HG03159 (cell line): ENCODE measurements around the gene NFATC4.
"Not testable (repeated sequence)": the region's sequence is repeated elsewhere in the genome, so short reads cannot be mapped to it uniquely, and the experiment has no call there.

Source experiments
- ATAC-seq: cut with Tn5 transposase; IDR thresholded peaks from one replicate; pipeline ENCODE4 v1.9.1; 2021; ENCODE audit warnings: mild to moderate bottlenecking, moderate library complexity; ENCODE audit not compliant: unreplicated experiment

NFATC4 gene

DNA sequence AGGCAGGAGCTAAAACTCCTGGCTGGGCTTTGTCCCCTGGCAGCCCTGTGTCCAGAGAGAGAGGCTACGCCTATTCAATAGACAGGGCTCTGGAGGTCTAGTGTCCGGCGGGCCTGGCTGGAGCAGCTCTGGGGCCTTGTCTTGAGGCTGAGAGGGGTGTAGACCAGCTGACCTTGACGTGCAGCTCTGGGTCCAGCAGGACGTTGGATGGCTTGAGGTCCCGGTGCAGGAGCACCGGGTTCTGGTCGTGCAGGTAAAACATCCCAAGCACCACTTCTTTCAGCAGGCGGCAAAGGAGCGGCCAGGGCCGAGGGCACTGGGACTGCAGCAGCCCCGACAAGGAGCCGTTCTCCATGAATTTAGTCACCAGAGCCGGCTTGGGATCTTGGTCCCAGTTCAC lies 29.1 kb upstream of the NFATC4 start:
- no peak for ATAC-seq

DNA sequence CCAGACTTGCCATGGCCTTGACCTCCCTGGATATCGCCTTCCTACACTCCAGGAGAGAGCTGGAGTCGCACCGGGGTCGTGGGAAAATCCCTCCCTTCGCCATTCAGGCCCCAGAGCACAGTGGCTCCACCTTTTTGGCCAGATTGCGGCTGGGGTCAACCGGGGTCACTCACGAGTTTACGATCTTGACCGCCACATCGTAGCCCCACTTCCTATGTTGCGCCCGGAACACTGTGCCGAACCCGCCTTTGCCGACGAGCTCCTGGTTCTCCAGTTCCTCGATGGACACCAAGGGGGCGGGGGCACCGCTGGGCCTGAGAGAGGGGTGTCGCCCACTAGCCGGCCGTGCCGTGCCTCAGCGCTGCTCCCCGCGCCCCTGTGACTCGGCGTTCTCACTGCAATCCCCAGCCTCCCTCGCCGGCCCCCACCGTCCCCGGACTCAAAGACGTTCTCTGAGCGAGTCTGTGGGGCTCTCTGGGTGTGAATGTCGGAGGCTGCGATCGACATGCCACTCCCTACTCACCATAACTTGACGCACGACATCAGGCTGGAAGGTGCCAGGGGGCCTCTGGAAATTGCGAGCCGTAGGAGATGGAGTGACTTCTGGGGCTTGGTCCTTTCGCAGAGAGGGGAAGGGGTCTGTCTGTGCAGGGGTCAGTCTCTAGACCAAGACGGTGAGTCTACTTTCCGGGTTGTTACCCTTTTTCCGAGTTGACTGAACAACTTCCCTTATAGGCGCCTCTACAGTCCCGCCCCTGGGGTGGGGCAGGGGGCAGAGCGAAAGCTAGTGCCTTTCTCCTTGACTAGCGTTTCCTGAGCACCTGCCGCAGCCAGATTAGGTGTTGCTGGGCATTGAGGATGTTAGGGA lies 28.5 kb upstream of the NFATC4 start, which contains the start of gene RIPK3:
Gene RIPK3, minus strand, starts transcription at position 708 of the 868 bp plus-strand sequence. Its CDS starts 165 bp downstream, at position 543.
- peak; percentile 81 for ATAC-seq

DNA sequence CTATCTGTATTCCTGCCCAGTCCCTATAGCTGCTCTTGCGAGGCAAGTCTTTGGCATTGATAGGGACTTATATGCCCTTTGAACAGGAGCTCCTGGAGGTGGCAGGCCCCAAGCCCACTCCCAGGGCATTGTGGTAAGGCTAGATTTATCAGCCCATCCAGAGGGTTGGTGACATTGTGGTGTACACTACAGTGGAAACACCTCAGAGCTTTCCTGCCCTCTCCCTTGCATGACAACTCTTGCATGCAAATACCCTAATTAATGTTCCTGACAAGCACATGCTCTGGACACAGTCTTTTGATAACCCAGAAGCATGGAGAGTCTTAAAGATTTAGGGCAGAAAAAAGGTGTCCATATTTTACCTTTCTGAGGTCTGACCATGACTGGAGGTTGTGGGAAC lies 27.4 kb upstream of the NFATC4 start:
- ATAC-seq = no peak

DNA sequence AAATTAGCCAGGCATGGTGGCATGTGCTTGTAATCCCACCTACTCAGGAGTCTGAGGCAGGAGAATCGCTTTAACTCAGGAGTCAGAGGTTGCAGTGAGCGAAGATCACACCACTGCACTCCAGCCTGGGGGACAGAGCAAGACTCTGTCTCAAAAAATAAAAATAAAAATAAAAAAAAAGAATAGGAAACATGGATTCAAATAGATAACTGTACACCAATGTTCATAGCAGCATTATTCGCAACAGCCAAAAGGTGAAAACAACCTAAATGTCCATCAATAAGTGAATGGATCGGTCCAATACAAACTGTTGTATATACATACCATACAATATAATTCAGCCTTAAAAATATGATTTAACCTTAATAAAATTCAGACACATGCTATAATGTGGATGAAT lies 25.1 kb upstream of the NFATC4 start:
- ATAC-seq = no peak

DNA sequence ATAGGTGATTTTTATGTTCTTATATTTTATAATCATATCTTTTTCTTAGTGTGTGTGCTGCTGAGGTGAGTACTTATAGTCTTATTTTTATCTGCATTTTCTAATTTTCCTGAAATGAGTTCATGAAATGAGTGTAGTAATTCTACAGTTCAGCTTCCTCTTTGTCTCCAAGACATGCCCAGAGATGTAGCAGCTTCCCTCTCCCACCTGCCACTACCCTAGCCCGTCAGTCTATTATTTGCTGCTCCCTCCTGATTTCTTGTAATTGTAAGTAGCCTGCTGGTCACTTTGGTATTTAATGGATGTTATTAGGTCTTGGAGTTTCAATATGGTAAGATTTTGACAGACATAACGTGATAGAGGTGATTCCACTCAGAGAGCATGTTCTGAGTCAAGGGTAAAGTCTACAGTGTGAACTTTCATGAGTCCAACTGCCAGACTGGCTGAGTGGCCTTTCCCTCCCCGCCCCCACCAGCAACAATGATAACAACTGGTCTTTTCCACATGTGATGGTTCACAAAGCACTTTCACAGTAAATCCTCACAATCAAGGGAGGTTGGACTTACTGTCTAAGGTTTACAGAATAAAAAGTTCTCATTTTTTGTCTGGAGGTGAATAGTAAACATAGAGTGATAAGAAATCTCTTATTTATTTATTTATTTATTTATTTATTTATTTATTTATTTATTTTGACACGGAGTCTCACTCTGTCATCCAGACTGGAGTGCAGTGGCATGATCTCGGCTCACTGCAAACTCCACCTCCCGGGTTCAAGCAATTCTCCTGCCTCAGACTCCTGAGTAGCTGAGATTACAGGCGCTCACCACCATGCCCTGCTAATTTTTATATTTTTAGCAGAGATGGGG lies 24.0 kb upstream of the NFATC4 start:
- ATAC-seq = no peak

DNA sequence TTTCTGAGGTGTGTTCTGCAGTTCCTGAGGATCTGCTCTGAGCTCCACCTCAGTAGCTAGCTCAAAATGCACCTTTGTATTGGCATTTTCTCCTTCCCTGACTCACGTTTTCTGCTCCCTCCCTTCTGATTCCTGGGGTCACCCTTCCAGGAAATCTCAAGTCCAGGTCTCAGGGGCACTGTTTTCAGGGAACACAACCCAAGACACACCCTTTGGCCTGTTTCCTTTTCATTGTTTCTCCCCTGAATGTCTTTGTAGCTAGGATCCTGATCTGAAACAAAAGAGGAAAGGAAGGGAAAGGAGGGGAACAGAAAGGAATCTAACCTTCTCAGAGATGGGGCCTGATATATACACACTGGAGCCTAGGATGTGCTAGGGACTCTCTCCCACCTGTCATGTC lies 20.9 kb upstream of the NFATC4 start:
- ATAC-seq = no peak

DNA sequence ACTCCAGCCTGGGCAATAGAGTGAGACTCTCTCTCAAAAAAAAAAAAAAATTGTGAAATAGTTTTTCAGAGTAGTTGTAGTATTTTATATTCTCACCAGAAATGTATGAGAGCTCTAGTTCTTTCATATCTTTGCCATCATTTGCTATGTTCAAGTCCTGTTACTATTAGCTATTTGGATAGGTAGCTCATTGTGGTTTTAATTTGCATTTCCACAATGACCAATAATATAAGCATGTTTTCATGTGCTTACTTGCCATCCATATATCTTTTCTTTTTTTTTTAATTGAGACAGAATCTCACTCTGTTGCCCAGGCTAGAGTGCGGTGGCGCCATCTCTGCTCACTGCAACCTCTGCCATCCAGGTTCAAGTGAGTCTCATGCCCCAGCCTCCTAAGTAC lies 19.8 kb upstream of the NFATC4 start:
- ATAC-seq = no peak

DNA sequence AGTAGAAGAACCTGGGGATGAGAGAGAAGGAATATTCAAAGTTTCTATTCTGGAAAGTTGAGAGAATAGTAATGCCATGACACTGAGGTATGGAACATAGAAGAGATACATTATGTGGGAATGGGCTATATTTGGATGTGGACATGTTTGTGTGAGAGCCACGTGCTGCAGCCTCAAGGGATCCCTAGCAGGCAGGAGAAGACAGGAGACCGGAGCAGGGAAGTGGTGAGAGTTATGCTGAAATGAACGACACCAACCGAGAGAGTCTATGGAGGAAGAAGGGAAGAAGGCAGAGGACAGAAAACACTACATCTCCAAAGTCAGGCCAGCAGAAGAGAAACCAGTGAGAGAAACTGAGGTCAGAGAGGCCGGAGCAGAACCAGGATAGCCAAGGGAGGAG lies 18.2 kb upstream of the NFATC4 start:
- no peak for ATAC-seq

DNA sequence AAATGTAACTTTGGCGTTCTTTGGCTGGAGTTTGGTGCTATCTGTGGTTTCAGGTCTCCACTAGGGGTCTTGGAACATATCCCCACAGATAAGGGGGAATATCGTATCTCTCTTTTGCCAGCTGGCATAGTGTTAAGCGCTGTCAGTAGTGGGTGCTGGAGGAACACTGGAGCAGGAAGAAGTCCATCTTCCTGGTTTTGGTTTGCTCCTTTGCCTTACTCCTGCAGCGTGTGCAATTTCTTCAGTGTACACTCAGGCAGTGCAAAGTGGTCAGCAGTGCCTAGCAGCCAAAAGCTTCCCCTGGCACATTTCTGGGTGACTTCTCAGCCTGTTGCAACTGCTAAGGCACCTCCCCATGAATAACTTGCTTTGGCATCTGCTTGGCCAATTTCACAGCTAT lies 16.5 kb upstream of the NFATC4 start:
- ATAC-seq = no peak

DNA sequence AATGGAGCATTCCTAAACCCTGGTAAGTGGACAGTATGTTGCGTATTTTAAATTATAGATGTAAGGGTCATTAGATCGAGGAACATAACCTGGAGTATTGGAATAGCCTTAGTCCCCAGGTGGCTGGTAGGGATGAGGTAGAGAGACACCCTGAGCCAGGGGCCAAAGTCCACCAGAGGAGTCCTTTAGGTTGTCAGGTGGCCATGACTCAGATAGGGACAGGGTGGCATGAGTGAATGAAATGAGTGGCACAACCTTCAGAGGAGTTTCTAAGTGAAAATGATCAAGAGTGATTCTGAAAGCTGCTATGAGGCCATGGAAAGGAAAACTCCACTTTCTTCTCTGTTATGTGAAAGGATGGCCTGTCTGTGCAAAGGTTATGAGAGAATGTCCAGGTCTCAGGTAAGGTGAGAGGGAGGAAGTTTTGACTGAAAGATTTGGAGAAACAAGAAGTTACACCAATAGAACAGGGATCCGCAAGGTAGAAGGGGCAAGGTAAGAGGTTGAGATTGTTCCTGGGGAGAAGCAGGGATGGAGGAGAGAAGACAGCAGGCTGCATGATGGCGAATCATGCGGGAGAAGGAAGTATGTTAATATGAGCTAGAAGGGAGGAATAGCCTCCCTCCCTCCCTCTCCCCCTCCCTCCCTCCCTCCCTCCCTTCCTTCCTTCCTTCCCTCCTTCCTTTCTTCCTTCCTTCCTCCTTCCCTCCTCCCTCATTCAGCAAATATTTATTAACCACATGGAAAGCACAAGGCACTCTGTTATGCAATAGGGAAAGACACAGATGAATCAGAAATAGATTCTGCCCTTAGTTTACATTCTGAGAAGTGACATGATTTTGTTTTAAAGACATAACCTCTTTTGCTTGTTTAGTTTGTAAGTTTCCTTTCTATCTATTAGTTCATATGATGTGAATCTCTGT lies 14.2 kb upstream of the NFATC4 start:
- ATAC-seq = no peak

DNA sequence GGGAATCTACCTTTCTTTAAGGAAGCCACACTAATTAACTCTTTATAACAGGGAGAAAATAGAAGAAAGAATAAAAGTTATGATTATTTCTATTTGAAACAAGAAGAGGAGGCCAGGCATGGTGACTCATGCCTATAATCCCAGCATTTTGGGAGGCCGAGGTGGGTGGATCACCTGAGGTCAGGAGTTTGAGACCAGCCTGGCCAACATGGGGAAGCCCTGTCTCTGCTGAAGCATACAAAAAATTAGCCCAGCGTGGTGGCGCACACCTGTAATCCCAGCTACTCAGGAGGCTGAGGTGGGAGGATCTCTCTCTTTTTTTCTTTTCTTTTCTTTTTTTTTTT lies 13.5 kb upstream of the NFATC4 start:
- ATAC-seq = not testable (repeated sequence)

DNA sequence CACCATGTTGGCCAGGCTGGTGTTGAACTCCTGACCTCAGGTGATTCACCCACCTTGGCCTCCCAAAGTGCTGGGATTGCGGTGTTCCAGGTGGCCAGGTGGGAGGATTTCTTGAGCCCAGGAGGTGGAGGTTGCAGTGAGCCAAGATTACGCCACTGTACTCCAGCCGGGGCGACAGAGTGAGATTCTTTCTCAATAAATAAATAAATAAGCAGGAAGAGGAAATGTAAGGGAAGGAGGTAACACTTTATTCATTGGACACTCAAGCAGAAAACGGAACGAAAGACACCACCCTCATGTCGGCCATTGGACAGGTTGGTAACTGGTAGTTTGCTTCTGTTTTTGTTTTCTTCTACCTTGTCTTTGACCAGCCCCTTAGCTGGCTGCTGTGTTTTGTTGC lies 13.0 kb upstream of the NFATC4 start:
- ATAC-seq = no peak

DNA sequence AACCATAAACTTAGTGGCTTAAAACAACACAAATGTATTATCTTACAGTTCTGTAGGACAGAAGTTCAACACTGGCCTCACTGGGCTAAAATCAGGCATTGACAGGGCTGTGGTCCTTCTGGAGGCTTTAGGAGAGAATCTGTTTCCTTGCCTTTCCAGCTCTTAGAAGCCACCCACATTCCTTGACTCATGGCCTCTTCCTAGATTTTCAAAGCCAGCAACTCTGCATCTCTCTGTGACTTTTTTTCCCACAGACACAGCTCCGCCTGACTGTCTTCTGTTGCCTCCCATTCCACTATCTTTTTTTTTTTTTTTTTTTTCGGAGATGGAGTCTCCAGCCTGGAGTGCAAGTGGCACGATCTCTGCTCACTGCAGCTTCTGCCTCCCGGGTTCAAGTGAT lies 11.8 kb upstream of the NFATC4 start:
- no peak for ATAC-seq

DNA sequence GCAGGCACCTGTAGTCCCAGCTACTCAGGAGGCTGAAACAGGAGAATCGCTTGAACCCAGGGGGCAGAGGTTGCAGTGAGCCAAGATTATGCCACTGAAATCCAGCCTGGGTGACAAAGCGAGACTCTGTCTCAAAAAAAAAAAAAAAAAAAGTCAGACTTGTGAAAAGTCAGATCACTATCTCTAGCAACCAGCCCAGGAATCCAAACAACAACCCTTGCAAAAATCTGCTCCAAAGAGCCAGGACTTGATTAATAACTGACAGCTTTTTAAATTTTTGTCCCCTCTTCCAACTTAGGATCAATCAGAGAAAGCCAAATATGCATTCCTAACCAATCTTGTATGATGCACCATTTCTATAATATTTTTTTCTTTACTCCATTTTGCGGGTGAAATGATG lies 7.7 kb upstream of the NFATC4 start:
- no peak for ATAC-seq

DNA sequence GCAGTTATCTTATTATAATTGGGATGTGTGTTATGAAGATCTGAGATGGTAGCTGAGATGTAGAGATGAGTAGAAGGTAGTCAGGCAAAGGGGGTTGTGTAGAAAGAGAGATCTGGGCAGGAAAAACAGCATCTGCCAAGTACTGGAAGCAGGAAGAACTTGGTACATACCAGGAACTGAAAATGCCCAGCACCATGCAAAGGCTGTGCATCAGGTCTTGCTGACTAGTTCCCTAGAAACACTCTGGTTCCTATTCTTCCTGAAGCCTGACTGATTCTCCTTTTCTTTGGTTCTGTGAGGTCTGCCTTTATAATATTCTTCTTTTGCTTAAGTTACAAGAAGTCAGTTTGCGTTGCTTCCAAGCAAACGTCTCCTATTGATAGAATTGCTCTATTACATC lies 6.7 kb upstream of the NFATC4 start:
- no peak for ATAC-seq

DNA sequence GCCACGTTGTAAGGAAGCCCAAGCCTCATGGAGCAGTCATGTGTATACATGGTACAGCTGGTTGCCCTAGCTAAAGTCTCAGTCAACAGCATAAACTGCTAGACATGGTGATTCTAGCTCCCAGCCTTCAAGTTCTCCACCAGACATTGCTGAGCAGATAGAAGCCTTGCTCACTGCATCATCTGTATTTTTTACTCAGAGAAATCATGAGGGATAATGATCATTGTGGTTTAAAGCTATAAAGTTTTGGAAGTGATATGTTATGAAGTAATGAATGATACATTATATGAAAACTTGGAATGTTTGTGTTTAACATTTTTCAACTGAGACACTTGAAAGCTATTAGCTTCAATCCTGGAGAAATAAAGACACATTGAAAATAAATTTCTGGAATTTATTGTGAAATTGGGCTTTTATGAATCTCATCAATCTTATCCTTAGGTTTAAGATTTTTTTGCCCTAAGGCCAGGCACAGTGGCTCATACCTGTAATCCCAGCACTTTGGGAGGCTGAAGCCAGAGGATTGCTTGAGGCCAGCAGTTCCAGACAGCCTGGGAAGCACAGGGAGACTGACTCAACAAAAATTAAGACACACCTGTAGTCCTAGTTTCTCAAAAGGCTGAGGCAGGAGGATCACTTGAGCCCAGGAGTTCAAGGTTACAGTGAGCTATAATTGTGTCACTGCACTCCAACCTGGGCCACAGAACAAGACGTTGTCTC lies 5.6 kb upstream of the NFATC4 start:
- no peak for ATAC-seq

DNA sequence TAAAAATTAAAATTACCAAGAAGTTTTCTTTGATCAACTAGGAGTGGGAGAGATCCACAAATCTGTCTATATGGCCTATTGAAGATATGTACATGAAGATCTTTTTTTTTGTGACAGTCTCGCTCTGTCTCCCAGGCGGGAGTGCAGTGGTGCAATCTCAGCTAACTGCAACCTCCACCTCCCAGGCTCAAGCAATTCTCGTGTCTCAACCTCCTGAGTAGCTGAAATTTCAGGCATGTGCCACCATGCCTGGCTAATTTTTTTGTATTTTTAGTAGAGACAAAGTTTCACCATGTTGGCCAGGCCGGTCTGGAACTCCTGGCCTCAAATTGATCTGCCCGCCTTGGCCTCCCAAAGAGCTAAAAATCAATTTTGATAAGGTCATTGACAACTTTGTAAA lies 4.6 kb upstream of the NFATC4 start:
- ATAC-seq = no peak

DNA sequence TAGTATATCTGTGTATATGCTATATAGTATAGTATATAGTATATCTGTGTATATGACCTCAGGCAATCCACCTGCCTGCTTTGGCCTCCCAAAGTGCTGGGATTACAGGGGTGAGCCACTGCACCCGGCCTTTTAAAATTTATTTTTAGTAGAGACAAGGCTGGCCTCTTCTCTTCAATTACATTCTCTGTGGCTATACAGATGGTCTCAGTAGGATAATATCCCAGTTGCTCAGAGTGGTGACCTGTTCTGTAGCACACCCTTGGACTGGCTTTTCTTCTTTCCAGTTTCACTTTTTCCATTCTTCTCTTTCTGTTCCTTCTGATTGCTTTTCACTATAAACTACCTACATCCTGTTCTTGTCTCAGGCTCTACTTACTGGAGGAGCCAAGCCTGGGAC lies 3.1 kb upstream of the NFATC4 start:
- ATAC-seq = no peak

DNA sequence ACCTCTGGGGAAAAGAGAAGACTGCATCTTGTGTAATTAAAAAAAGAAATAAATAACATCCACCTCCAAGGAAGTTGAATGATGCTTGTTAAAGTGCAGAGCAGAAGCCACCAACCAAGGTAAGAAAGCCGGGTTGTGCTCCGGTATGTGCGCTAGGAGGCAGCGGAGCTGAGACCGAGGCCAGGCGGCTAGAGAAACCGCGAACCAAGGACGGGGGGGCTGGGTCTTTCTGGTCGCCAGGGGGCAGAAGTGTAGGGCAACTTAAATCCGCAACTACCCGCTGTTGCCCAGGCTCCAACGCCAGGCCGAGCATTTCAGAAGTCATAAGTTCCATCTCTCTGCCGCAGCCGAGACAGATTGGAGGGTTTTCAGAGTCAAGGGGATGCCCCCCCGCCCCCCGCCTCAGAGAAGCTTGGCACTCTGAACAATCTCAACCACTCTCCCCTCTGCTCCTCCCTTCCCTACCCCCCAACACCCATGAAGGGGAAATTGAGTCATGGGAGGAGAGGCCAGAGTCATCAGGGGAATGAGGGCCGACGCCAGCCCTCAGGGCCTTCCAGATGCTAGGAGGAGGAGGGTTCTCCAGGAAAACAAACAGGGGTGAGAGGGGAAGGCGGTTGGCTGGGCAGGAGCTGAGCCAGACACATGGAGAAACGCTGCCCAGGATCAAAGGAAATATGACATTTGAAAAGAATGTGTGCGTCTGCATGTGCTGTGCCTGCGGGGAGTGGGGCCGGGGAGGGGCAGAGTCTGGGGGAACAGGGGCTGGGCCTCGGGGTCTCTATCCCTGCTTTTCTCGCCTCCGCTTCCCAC lies 2.2 kb upstream of the NFATC4 start:
- no peak for ATAC-seq

DNA sequence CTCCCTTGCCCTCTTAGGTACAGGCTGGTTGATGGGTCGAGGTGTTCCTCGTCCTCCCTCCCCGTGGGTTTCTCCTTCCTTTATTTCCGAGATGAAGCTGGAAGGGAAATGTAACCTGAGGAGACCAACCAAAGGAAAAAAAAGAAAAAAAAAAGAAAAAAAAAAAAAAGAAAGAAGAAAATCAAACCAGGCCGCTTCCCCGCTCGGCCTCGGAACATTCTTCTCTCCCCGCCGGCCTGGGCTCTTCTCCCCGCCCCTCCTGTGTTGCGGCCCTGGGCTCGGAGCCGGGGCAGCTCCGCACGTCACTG lies 1.6 kb upstream of the NFATC4 start:
- no peak for ATAC-seq
